OCI-LY7 (cell line): Measurements from ENCODE around the gene ADORA2A. TPM values are rescaled to one million over a fixed set of nuclear protein-coding genes. Genes with fewer than 3 reads are reported as not detected.

Experiments used
- BruUV-seq: library from RNA; stranded (reverse); fragments of 400-500 nt; replicated peaks from 2 replicates; lab custom pipeline; 2021; lab: Mats Ljungman, UMichigan
- CTCF ChIA-PET: fragments of 300-600 bp; sonication (Branson Sonifier 250); formaldehyde crosslinking; loops from one replicate; lab custom pipeline; 2022; ENCODE audit warnings: antibody characterized with exemption; ENCODE audit not compliant: unreplicated experiment; lab: Charles Lee
- POLR2A ChIA-PET: fragments of 300-600 bp; sonication (Branson Sonifier 250); formaldehyde crosslinking; loops from one replicate; lab custom pipeline; 2022; ENCODE audit warnings: antibody characterized with exemption; lab: Charles Lee
- DNase-seq: peaks from one replicate; pipeline ENCODE4 v3.0.0-alpha.2; 2015; ENCODE audit warnings: low spot score
- H2AFZ ChIP-seq: fragments of 200-600 bp; sonication (generic), shearing (Covaris generic); 2 replicates; pipeline ENCODE4 v1.6.1; 2014; ENCODE audit warnings: mild to moderate bottlenecking, antibody characterized with exemption, low read length, moderate library complexity
- H3K27ac ChIP-seq: fragments of 200-600 bp; sonication (generic); 2 replicates; pipeline ENCODE4 v1.5.1; 2014; ENCODE audit warnings: mixed run types, low read depth, mild to moderate bottlenecking, moderate library complexity, low read length, inconsistent platforms; ENCODE audit not compliant: poor library complexity, severe bottlenecking
- H3K36me3 ChIP-seq: fragments of 200-600 bp; sonication (generic); 2 replicates; pipeline ENCODE4 v1.6.1; 2014; ENCODE audit warnings: mild to moderate bottlenecking, antibody characterized with exemption, low read length, moderate library complexity, mixed read lengths; ENCODE audit not compliant: insufficient read depth
- H3K4me1 ChIP-seq: fragments of 200-600 bp; sonication (generic); 2 replicates; pipeline ENCODE4 v1.5.1; 2014; ENCODE audit warnings: mild to moderate bottlenecking, low read length; ENCODE audit not compliant: insufficient read depth, poor library complexity, severe bottlenecking
- H3K4me2 ChIP-seq: fragments of 200-600 bp; sonication (generic); 2 replicates; pipeline ENCODE4 v1.6.1; 2014; ENCODE audit warnings: mild to moderate bottlenecking, low read length
- H3K4me3 ChIP-seq: fragments of 200-600 bp; sonication (generic); 2 replicates; pipeline ENCODE4 v1.5.1; 2014; ENCODE audit warnings: mild to moderate bottlenecking, low read depth, low read length; ENCODE audit not compliant: poor library complexity, severe bottlenecking
- H3K79me2 ChIP-seq: fragments of 200-600 bp; sonication (generic); 2 replicates; pipeline ENCODE4 v1.6.1; 2016; ENCODE audit warnings: low read depth, mild to moderate bottlenecking, low read length, moderate library complexity, mixed read lengths; ENCODE audit not compliant: insufficient read depth
- H3K9me2 ChIP-seq: fragments of 200-600 bp; sonication (generic); 2 replicates; pipeline ENCODE4 v1.6.1; 2016; ENCODE audit warnings: mild to moderate bottlenecking, low read length, mixed read lengths; ENCODE audit not compliant: insufficient read depth
- H3K9me3 ChIP-seq: fragments of 200-600 bp; sonication (generic); 2 replicates; pipeline ENCODE4 v1.6.1; 2014; ENCODE audit warnings: mild to moderate bottlenecking, mixed run types, low read length, mixed read lengths
- H4K20me1 ChIP-seq: fragments of 200-600 bp; sonication (generic); 2 replicates; pipeline ENCODE4 v1.6.1; 2014; ENCODE audit warnings: mild to moderate bottlenecking, antibody characterized with exemption, low read length, moderate library complexity, mixed read lengths; ENCODE audit not compliant: insufficient read depth
- CTCF ChIP-seq: fragments of 200-600 bp; sonication (generic); conservative IDR thresholded peaks from 2 replicates; pipeline ENCODE4 v1.5.1; 2014; ENCODE audit warnings: mild to moderate bottlenecking, antibody characterized with exemption, low read length, moderate library complexity, mixed read lengths
- EZH2phosphoT487 ChIP-seq: fragments of 200-600 bp; sonication (generic); IDR thresholded peaks from 2 replicates; pipeline ENCODE4 v1.6.1; 2018; ENCODE audit warnings: low read depth, borderline replicate concordance, mild to moderate bottlenecking, mixed run types, antibody characterized with exemption, low read length, moderate library complexity, mixed read lengths
- intact Hi-C: fragments of 100-400 bp; cut with micrococcal nuclease; formaldehyde crosslinking; loops from one replicate; pipeline ENCODE4 v1.10.0; 2022; ENCODE audit not compliant: unreplicated experiment
- total RNA-seq, 2 experiments: library from RNA; depleted of rRNA in 1 of 2; stranded (reverse); fragments of >200 nt in 1 of 2; shearing (Covaris generic) in 1 of 2; gene quantifications; 2 replicates each; pipeline ENCODE4 v1.2.3, GENCODE V29; 2014 to 2022

The ADORA2A gene
- total RNA-seq, 2 experiments from 2014 or later: 35.0 to 35.7 TPM

- no peak for DNase-seq
- BruUV-seq: no TSS peak
These were observed 20.8 kb upstream of the ADORA2A start for GRCh38 chr22:24406322-24407277.

GRCh38 chr22:24407278-24407665, 20.1 kb upstream of the ADORA2A start:
- no peak overlapping the region for H3K4me3 ChIP-seq
- H3K9me3 ChIP-seq: no peaks in the 10 kb centered on the region
- DNase-seq: no peak
- BruUV-seq: no TSS peak
- H3K9me2 ChIP-seq: no peaks in the 10 kb centered on the region
- no peak overlapping the region for H3K4me2 ChIP-seq
- POLR2A ChIA-PET: no interaction called here
- TF ChIP-seq EZH2phosphoT487 (no peak), CTCF (no peak)
- peaks cover 44% of the 10 kb centered on the region for H3K36me3 ChIP-seq
- H3K79me2 ChIP-seq: no peaks in the 10 kb centered on the region
- CTCF ChIA-PET: no interaction called here
- H2AFZ ChIP-seq: no peak overlapping the region
- H3K27ac ChIP-seq: no peak overlapping the region
- H3K4me1 ChIP-seq: peaks cover 4% of the 10 kb centered on the region
- intact Hi-C loops: no loop called here
- H4K20me1 ChIP-seq: no peaks in the 10 kb centered on the region

More at GRCh38 chr22:24406322-24407277, 20.8 kb upstream of the ADORA2A start:
- Histone ChIP-seq H3K9me2 (no peaks in the 10 kb centered on the region), H3K27ac (no peak overlapping the region), H3K9me3 (no peaks in the 10 kb centered on the region), H4K20me1 (no peaks in the 10 kb centered on the region), H3K79me2 (no peaks in the 10 kb centered on the region; the same call in 1 of the 2 replicates), H3K4me3 (no peak overlapping the region), H3K4me1 (peaks cover 6% of the 10 kb centered on the region), H3K4me2 (no peak overlapping the region), H2AFZ (no peak overlapping the region), H3K36me3 (peaks cover 47% of the 10 kb centered on the region)
- intact Hi-C loops: no loop called here
- ChIA-PET CTCF (no interaction called here), POLR2A (no interaction called here)
- TF ChIP-seq EZH2phosphoT487: no peak

- DNase-seq: no peak
- Histone ChIP-seq H3K36me3 (peaks cover 38% of the 10 kb centered on the region), H3K4me3 (no peak overlapping the region), H3K9me2 (no peaks in the 10 kb centered on the region), H2AFZ (no peak overlapping the region), H3K9me3 (no peaks in the 10 kb centered on the region), H3K79me2 (no peaks in the 10 kb centered on the region), H3K27ac (no peak overlapping the region), H4K20me1 (no peaks in the 10 kb centered on the region), H3K4me2 (no peak overlapping the region), H3K4me1 (no peaks in the 10 kb centered on the region)
- intact Hi-C loops: no loop called here
- no TSS peak for BruUV-seq
- ChIA-PET POLR2A (no interaction called here), CTCF (no interaction called here)
- TF ChIP-seq CTCF: no peak
- no peak for TF ChIP-seq EZH2phosphoT487
These were observed 19.5 kb upstream of the ADORA2A start for GRCh38 chr22:24407884-24408283.
